Measurements from ENCODE around the gene CCDC159.
A peak's percentile ranks its signal among the peaks of the same experiment; 100 is the strongest.
"Not testable (repeated sequence)": the region's sequence is repeated elsewhere in the genome, so short reads cannot be mapped to it uniquely, and the experiment has no call there.

The CCDC159 gene

GRCh38 chr19:11338569-11339253 lies 7.6 kb upstream of the CCDC159 start:
- DNase-seq = no peak

GRCh38 chr19:11339254-11340098 lies 6.8 kb upstream of the CCDC159 start, which contains the start of gene RAB3D:
TSS of gene RAB3D (minus strand) at chr19:11339657. CDS start at chr19:11337399, 2,258 bp downstream.
- peak; percentile 93 for DNase-seq

GRCh38 chr19:11340099-11340467 lies 6.2 kb upstream of the CCDC159 start:
- DNase-seq = not testable (repeated sequence)

- no peak for DNase-seq
Measured at GRCh38 chr19:11342429-11342828, 3.9 kb upstream of the CCDC159 start.

GRCh38 chr19:11345122-11345803 lies 1.1 kb upstream of the CCDC159 start:
- no peak for DNase-seq

GRCh38 chr19:11347546-11348039 lies 1.3 kb downstream of the CCDC159 start:
- no peak for DNase-seq

GRCh38 chr19:11349171-11349570 lies 2.9 kb downstream of the CCDC159 start:
- DNase-seq = no peak

- DNase-seq = not testable (repeated sequence)
Measured at GRCh38 chr19:11354102-11354501, 7.8 kb downstream of the CCDC159 start.

GRCh38 chr19:11355160-11356073 lies 9.1 kb downstream of the CCDC159 start, which contains the start of gene PLPPR2:
TSS of gene PLPPR2 (plus strand) at chr19:11355432. CDS start at chr19:11357674, 2,242 bp downstream.
- DNase-seq = peak; percentile 89

- DNase-seq = no peak
Measured at GRCh38 chr19:11356074-11356397, 9.7 kb downstream of the CCDC159 start.

- no peak for DNase-seq
Measured at GRCh38 chr19:11356676-11357550, 10.6 kb downstream of the CCDC159 start.

- no peak for DNase-seq
Measured at GRCh38 chr19:11359421-11359820, 13.1 kb downstream of the CCDC159 start.

GRCh38 chr19:11361037-11361770 lies 14.9 kb downstream of the CCDC159 start:
- no peak for DNase-seq

- DNase-seq = no peak
Measured at GRCh38 chr19:11361771-11362731, 15.7 kb downstream of the CCDC159 start.

GRCh38 chr19:11363881-11364280 lies 17.6 kb downstream of the CCDC159 start:
- no peak for DNase-seq

- no peak for DNase-seq
Measured at GRCh38 chr19:11364296-11364904, 18.1 kb downstream of the CCDC159 start.

- DNase-seq = no peak
Measured at GRCh38 chr19:11364935-11365334, 18.6 kb downstream of the CCDC159 start.

- no peak for DNase-seq
Measured at GRCh38 chr19:11365557-11366117, 19.3 kb downstream of the CCDC159 start.

Measured in NCI-H1436 (cell line).